Measurements from ENCODE around the gene RABGAP1L. TPM values are rescaled to one million over a fixed set of nuclear protein-coding genes. Genes with fewer than 3 reads are reported as not detected.

The RABGAP1L gene
- total and polyA plus RNA-seq, 10 of the 15 experiments (the other 5 are each of a cell fraction or from before 2014, with no cell fraction given): 5.8 to 194 (median 113) TPM

GRCh38 chr1:174998569-174999215, 839.4 kb downstream of the RABGAP1L start:
- DNase-seq (ENCODE audit: low read depth, low spot score): peak; percentile 54
- ChIA-PET CTCF (interaction anchor here (0.7 to 5.2 kb wide), 34 partner anchors 9 to 736 kb away, joined by 3 to 54 read pairs (median 4); partner anchors contain the start of gene MRPS14), SMC1A (ENCODE audit: uncharacterized antibody, unreplicated experiment) (interaction anchor here (0.6 to 6.5 kb wide), 26 partner anchors 9 to 229 kb away, joined by 3 to 89 read pairs (median 6); partner anchors contain the start of gene MRPS14), POLR2A (interaction anchor here (0.6 to 4.7 kb wide), 10 partner anchors 12 to 233 kb away, joined by 3 to 45 read pairs (median 4); partner anchors contain the start of gene MRPS14), RAD21 (ENCODE audit: unreplicated experiment) (interaction anchor here (1.0 to 4.4 kb wide), 22 partner anchors 9 to 736 kb away, joined by 3 to 58 read pairs (median 6); partner anchors contain the start of gene MRPS14)
- intact Hi-C loops (cut with micrococcal nuclease; ENCODE audit: unreplicated experiment): loop anchor here (1.0 to 10.0 kb wide), 8 partner anchors 25 to 1174 kb away; partner anchors contain the start of genes CENPL, DARS2, MRPS14 and RABGAP1L
- H3K27me3 ChIP-seq (replicated peaks in 1 of 2; ENCODE audit: control insufficient read depth in 2 of 2, insufficient read depth in 2 of 2, low read length in 1 of 2): no peaks in the 10 kb centered on the region
- peak; percentile 47 for ATAC-seq
- 17% methylated on average over 19 of the region's 19 CpGs for WGBS (ENCODE audit: insufficient coverage, insufficient replicate concordance, low lambda C conversion rate, missing lambda C conversion rate)
- peak overlapping the region; percentile 99 for H2AFZ ChIP-seq (ENCODE audit: control insufficient read depth, low read depth, low read length)
- H3K79me2 ChIP-seq (ENCODE audit: control insufficient read depth, insufficient read depth, low read length): peaks cover 47% of the 10 kb centered on the region
- peak; percentile 27 for FAIRE-seq
- in situ Hi-C loops (cut with MboI): loop anchor here (5.0 to 10.0 kb wide), 2 partner anchors 226 to 734 kb away; no protein-coding TSS in a partner anchor
- H3K9ac ChIP-seq (ENCODE audit: control insufficient read depth, insufficient read depth, low read length): peak overlapping the region; percentile 99
- peaks cover 0 to 6% of the 10 kb centered on the region in 2 experiments; a peak in 2 of 4 replicates for H3K36me3 ChIP-seq (ENCODE audit: control insufficient read depth in 2 of 2, insufficient read depth in 2 of 2, low read length in 1 of 2)
- H3K4me3 ChIP-seq: peak overlapping the region; percentile 74
- peak overlapping the region; percentile 92 for H3K4me2 ChIP-seq (ENCODE audit: control insufficient read depth, insufficient read depth)
- H4K20me1 ChIP-seq (ENCODE audit: control insufficient read depth, insufficient read depth): no peaks in the 10 kb centered on the region
- H3K9me3 ChIP-seq (replicated peaks; ENCODE audit: control insufficient read depth, insufficient read depth, low read length): no peaks in the 10 kb centered on the region
- BruUV-seq (replicated peaks): no TSS peak
- H3K4me1 ChIP-seq (ENCODE audit: control insufficient read depth, insufficient read depth, low read length): peaks cover 9% of the 10 kb centered on the region
- H3K27ac ChIP-seq (ENCODE audit: control insufficient read depth, insufficient read depth): peak overlapping the region; percentile 99
- TF ChIP-seq MTA3 (IDR thresholded peaks at IDR 0.05; ENCODE audit: borderline replicate concordance, low read length): peak; percentile 86; the same call in 1 of the 2 replicates
- TF ChIP-seq SUPT20H (IDR thresholded peaks at IDR 0.05; ENCODE audit: borderline replicate concordance, control insufficient read depth, low read depth, low read length): no peak
- TF ChIP-seq FOXK2 (IDR thresholded peaks at IDR 0.05): no peak
- TF ChIP-seq GATAD2B (conservative IDR thresholded peaks at IDR 0.05; ENCODE audit: low read depth): no peak
- TF ChIP-seq SMAD1 (IDR thresholded peaks at IDR 0.05; ENCODE audit: low read depth, partially characterized antibody): no peak
- no peak for TF ChIP-seq BRCA1 (IDR thresholded peaks at IDR 0.05; ENCODE audit: low read depth, low read length)
- TF ChIP-seq CUX1 (IDR thresholded peaks at IDR 0.05; ENCODE audit: insufficient replicate concordance, low read depth, low read length): peak; percentile 38
- peak; percentile 48; the same call in 1 of the 2 replicates for TF ChIP-seq MTA2 (IDR thresholded peaks at IDR 0.05; ENCODE audit: low read depth)
- no peak for TF ChIP-seq RCOR1 (conservative IDR thresholded peaks at IDR 0.05; ENCODE audit: low read depth, low read length)
- no peak for TF ChIP-seq MEF2B (IDR thresholded peaks at IDR 0.05; ENCODE audit: partially characterized antibody, poor library complexity, severe bottlenecking)
- 0 out of 2 replicates have a peak, but pooled peaks have one; percentile 3 for TF ChIP-seq EED (IDR thresholded peaks at IDR 0.05; ENCODE audit: low read depth)
- TF ChIP-seq, protein P1, sequence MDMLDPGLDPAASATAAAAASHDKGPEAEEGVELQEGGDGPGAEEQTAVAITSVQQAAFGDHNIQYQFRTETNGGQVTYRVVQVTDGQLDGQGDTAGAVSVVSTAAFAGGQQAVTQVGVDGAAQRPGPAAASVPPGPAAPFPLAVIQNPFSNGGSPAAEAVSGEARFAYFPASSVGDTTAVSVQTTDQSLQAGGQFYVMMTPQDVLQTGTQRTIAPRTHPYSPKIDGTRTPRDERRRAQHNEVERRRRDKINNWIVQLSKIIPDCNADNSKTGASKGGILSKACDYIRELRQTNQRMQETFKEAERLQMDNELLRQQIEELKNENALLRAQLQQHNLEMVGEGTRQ (IDR thresholded peaks at IDR 0.05; ENCODE audit: borderline replicate concordance, low read depth, low read length): no peak
- peak; percentile 88; the same call in 1 of the 2 replicates for TF ChIP-seq MLLT1 (IDR thresholded peaks at IDR 0.05)
- peak in 1 of 2 experiments; percentile 40; a peak in 1 of 4 replicates for TF ChIP-seq IKZF2 (IDR thresholded peaks at IDR 0.05)

Data from GM12878 (cell line).